ENCODE measurements around the gene XYLB.

DNA sequence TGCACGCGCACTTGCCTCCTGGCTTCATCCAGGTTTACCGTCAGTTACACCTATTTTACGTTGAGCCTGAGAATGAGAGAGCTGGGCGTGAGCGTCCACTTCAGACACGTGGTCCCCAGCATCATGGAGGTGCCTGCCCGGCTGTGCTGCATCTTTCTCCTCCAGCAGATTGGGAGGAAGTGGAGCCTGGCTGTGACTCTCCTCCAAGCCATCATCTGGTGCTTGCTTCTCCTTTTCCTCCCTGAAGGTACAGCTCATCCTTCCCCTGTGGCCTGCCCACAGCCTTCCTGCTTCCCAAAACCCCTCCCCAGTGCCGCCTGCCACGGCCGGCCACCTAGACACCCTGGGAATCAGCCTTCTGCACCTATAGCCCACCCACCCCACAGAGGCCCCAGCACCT lies 32.9 kb upstream of the XYLB start:
- TF ChIP-seq CTCF (conservative IDR thresholded peaks at IDR 0.05 in 1 of 2, IDR thresholded peaks at IDR 0.05 in 1 of 2; ENCODE audit: extremely low read depth in 1 of 2, insufficient read depth in 1 of 2, low read depth in 1 of 2, low read length in 2 of 2) (no peak), EZH2 (IDR thresholded peaks at IDR 0.05; ENCODE audit: borderline replicate concordance, low read length) (no peak)
